Measurements from ENCODE around the gene ICAM5.
"Not testable (repeated sequence)": the region's sequence is repeated elsewhere in the genome, so short reads cannot be mapped to it uniquely, and the experiment has no call there.

ICAM5 gene

GRCh38 chr19:10320602-10321416, 31.1 kb downstream of the ICAM5 start:
- DNase-seq (ENCODE audit: low spot score): no peak

- DNase-seq (ENCODE audit: low spot score): no peak
Measured at GRCh38 chr19:10321417-10321797, 31.7 kb downstream of the ICAM5 start.

GRCh38 chr19:10321874-10322835, 32.4 kb downstream of the ICAM5 start:
- DNase-seq (ENCODE audit: low spot score): no peak

- no peak for DNase-seq (ENCODE audit: low spot score)
Measured at GRCh38 chr19:10325732-10326131, 36.0 kb downstream of the ICAM5 start.

GRCh38 chr19:10327793-10328192, 38.0 kb downstream of the ICAM5 start:
- DNase-seq (ENCODE audit: low spot score): no peak

- DNase-seq (ENCODE audit: low spot score): no peak
Measured at GRCh38 chr19:10328558-10329429, 39.0 kb downstream of the ICAM5 start.

GRCh38 chr19:10329555-10329954, 39.8 kb downstream of the ICAM5 start:
- no peak for DNase-seq (ENCODE audit: low spot score)

GRCh38 chr19:10332158-10332964, 42.6 kb downstream of the ICAM5 start:
- no peak for DNase-seq (ENCODE audit: low spot score)

- DNase-seq (ENCODE audit: low spot score): peak; percentile 96
Measured at GRCh38 chr19:10332965-10333757, 43.4 kb downstream of the ICAM5 start, which contains the start of gene RAVER1. TSS of gene RAVER1 (minus strand) at chr19:10333529. CDS start at chr19:10333507, 22 bp downstream.

GRCh38 chr19:10333758-10334587, 44.2 kb downstream of the ICAM5 start:
- peak; percentile 15 for DNase-seq (ENCODE audit: low spot score)

GRCh38 chr19:10334588-10335351, 45.0 kb downstream of the ICAM5 start:
- DNase-seq (ENCODE audit: low spot score): peak; percentile 89

- DNase-seq (ENCODE audit: low spot score): no peak
Measured at GRCh38 chr19:10335352-10335985, 45.7 kb downstream of the ICAM5 start.

GRCh38 chr19:10336725-10337124, 47.0 kb downstream of the ICAM5 start:
- DNase-seq (ENCODE audit: low spot score): not testable (repeated sequence)

GRCh38 chr19:10338940-10339339, 49.2 kb downstream of the ICAM5 start:
- DNase-seq (ENCODE audit: low spot score): no peak

- DNase-seq (ENCODE audit: low spot score): no peak
Measured at GRCh38 chr19:10339380-10339960, 49.7 kb downstream of the ICAM5 start, which contains the start of gene ICAM3. TSS of gene ICAM3 (minus strand) at chr19:10339624. CDS start at chr19:10339614, 10 bp downstream.

- no peak for DNase-seq (ENCODE audit: low spot score)
Measured at GRCh38 chr19:10339977-10340376, 50.2 kb downstream of the ICAM5 start.

- no peak for DNase-seq (ENCODE audit: low spot score)
Measured at GRCh38 chr19:10343495-10343894, 53.7 kb downstream of the ICAM5 start.
